Mesothelial cell of epicardium (in vitro differentiated cells): ENCODE measurements around the gene CCL8. TPM values are rescaled to one million over a fixed set of nuclear protein-coding genes. Genes with fewer than 3 reads are reported as not detected.

Experiments used
- DNase-seq, 2 experiments: peaks; one replicate each; pipeline ENCODE4 v3.0.0; 2021; ENCODE audit warnings: low spot score in 2 of 2; ENCODE audit not compliant: unreplicated experiment in 2 of 2
- H3K27ac Mint-ChIP-seq: 2 replicates; pipeline ENCODE4 v1.8.0; 2021; ENCODE audit warnings: mixed read lengths
- H3K27me3 Mint-ChIP-seq: 2 replicates; pipeline ENCODE4 v1.8.0; 2021; ENCODE audit warnings: low read depth, mixed read lengths
- H3K36me3 Mint-ChIP-seq: 2 replicates; pipeline ENCODE4 v1.8.0; 2021; ENCODE audit warnings: mixed read lengths
- H3K4me1 Mint-ChIP-seq: 2 replicates; pipeline ENCODE4 v1.8.0; 2021; ENCODE audit warnings: mixed read lengths
- H3K4me3 Mint-ChIP-seq: 2 replicates; pipeline ENCODE4 v1.8.0; 2021; ENCODE audit warnings: mild to moderate bottlenecking, moderate library complexity, mixed read lengths
- H3K9me3 Mint-ChIP-seq: 2 replicates; pipeline ENCODE4 v1.8.0; 2021; ENCODE audit warnings: mixed read lengths
- CTCF ChIP-seq: fragments of 200-600 bp; sonication (generic); IDR thresholded peaks from one replicate; pipeline ENCODE4 v1.5.0; 2021; ENCODE audit warnings: antibody characterized with exemption; ENCODE audit not compliant: unreplicated experiment
- total RNA-seq: library from RNA; stranded (reverse); gene quantifications from 3 replicates; pipeline ENCODE4 v1.2.1, GENCODE V29; 2021

Gene CCL8
- not detected in 3 replicates for total RNA-seq

GRCh38 chr17:34319039-34319483, at the start of gene CCL8:
CCL8 (plus strand) TSS chr17:34319435; CDS start chr17:34319502, 67 bp downstream.
- DNase-seq, result no peak
- Mint-ChIP-seq H3K4me3 (no peak within 1 kb of the TSS), H3K4me1 (no peaks in the 10 kb centered on the region), H3K27ac (no peak within 1 kb of the TSS), H3K9me3 (peaks cover 4% of the 10 kb centered on the region), H3K36me3 (no peaks in the 10 kb centered on the region), H3K27me3 (peaks cover 36% of the 10 kb centered on the region)
- no peak for TF ChIP-seq CTCF

- no peaks in the 10 kb centered on the region for H3K9me3 Mint-ChIP-seq
- TF ChIP-seq CTCF, result no peak
- no peak within 1 kb of the TSS for H3K27ac Mint-ChIP-seq
- no peak for DNase-seq
- no peaks in the 10 kb centered on the region for H3K36me3 Mint-ChIP-seq
- peaks cover 63% of the 10 kb centered on the region for H3K27me3 Mint-ChIP-seq
- no peak within 1 kb of the TSS for H3K4me3 Mint-ChIP-seq
- H3K4me1 Mint-ChIP-seq, result peaks cover 4% of the 10 kb centered on the region
These were observed 49.3 kb upstream of the CCL8 start, which contains the start of gene CCL7 for GRCh38 chr17:34269969-34270368. CCL7 (plus strand) TSS chr17:34270221; CDS start chr17:34270291, 70 bp downstream.

GRCh38 chr17:34275881-34276280, 43.4 kb upstream of the CCL8 start:
- Mint-ChIP-seq H3K36me3 (no peaks in the 10 kb centered on the region), H3K4me1 (no peaks in the 10 kb centered on the region), H3K27me3 (peaks cover 60% of the 10 kb centered on the region), H3K27ac (no peak overlapping the region), H3K4me3 (no peak overlapping the region), H3K9me3 (no peaks in the 10 kb centered on the region)
- TF ChIP-seq CTCF, result no peak
- no peak for DNase-seq

GRCh38 chr17:34276826-34277225, 42.4 kb upstream of the CCL8 start:
- Mint-ChIP-seq H3K27me3 (peaks cover 61% of the 10 kb centered on the region), H3K4me1 (no peaks in the 10 kb centered on the region), H3K4me3 (no peak overlapping the region), H3K9me3 (no peaks in the 10 kb centered on the region), H3K36me3 (no peaks in the 10 kb centered on the region), H3K27ac (no peak overlapping the region)
- no peak for DNase-seq
- TF ChIP-seq CTCF, result no peak

- no peaks in the 10 kb centered on the region for H3K9me3 Mint-ChIP-seq
- peaks cover 74% of the 10 kb centered on the region for H3K27me3 Mint-ChIP-seq
- H3K27ac Mint-ChIP-seq, result no peak overlapping the region
These were observed 35.7 kb upstream of the CCL8 start for GRCh38 chr17:34283571-34283970.

More at GRCh38 chr17:34283571-34283970, 35.7 kb upstream of the CCL8 start:
- H3K4me1 Mint-ChIP-seq, result no peaks in the 10 kb centered on the region
- TF ChIP-seq CTCF, result no peak
- H3K36me3 Mint-ChIP-seq, result no peaks in the 10 kb centered on the region
- no peak overlapping the region for H3K4me3 Mint-ChIP-seq
- no peak for DNase-seq
